Lung (tissue), 12 donors: ENCODE measurements around the gene B4GALT5. TPM values are rescaled to one million over a fixed set of nuclear protein-coding genes. Genes with fewer than 3 reads are reported as not detected.

Experiments used
- ATAC-seq: fragments of 200-7000 bp; cut with Tn5 transposase; one replicate; pipeline ENCODE4 v1.9.1; 2020; ENCODE audit warnings: moderate number of reproducible peaks; ENCODE audit not compliant: insufficient read depth, low FRiP score
- DNase-seq, 3 donors: peaks; one replicate each; pipeline ENCODE4 v3.0.0-alpha.2; 2013 to 2017
- H3K27ac ChIP-seq, 2 donors: one replicate each; pipeline ENCODE4 v1.5.1; 2013; ENCODE audit warnings: mild to moderate bottlenecking in 2 of 2, moderate library complexity in 2 of 2, control low read depth in 1 of 2, inconsistent platforms in 1 of 2, low read depth in 1 of 2, low read length in 1 of 2
- H3K27me3 ChIP-seq, 3 donors: one replicate each; pipeline ENCODE4 v1.5.1; 2013; ENCODE audit warnings: low read length in 2 of 3; ENCODE audit not compliant: control insufficient read depth in 3 of 3, insufficient read depth in 3 of 3
- H3K36me3 ChIP-seq, 4 donors: one replicate each; pipeline ENCODE4 v1.5.1; 2013; ENCODE audit warnings: low read length in 4 of 4, mild to moderate bottlenecking in 1 of 4, moderate library complexity in 1 of 4; ENCODE audit not compliant: control insufficient read depth in 4 of 4, insufficient read depth in 4 of 4
- H3K4me1 ChIP-seq, 5 donors: one replicate each; pipeline ENCODE4 v1.5.1; 2013; ENCODE audit warnings: low read length in 5 of 5, mild to moderate bottlenecking in 2 of 5, moderate library complexity in 1 of 5; ENCODE audit not compliant: control insufficient read depth in 5 of 5, insufficient read depth in 5 of 5
- H3K4me3 ChIP-seq: one replicate; pipeline ENCODE4 v1.5.1; 2013; ENCODE audit warnings: mild to moderate bottlenecking, control low read depth, moderate library complexity
- H3K9ac ChIP-seq, 2 donors: one replicate each; pipeline ENCODE4 v1.5.1; 2013; ENCODE audit warnings: low read length in 2 of 2, control low read depth in 1 of 2; ENCODE audit not compliant: insufficient read depth in 1 of 2
- H3K9me3 ChIP-seq, 4 donors: one replicate each; pipeline ENCODE4 v1.5.1; 2013; ENCODE audit warnings: low read length in 3 of 4, mild to moderate bottlenecking in 1 of 4, moderate library complexity in 1 of 4; ENCODE audit not compliant: control insufficient read depth in 4 of 4, insufficient read depth in 3 of 4
- WGBS, 2 donors: extraction: QIAGEN DNeasy Blood & Tissue Kit; methylation state at CpG; one replicate each; pipeline ENCODE4 v1.1.7; 2013; 5-methylcytosine and 5-hydroxymethylcytosine counted together
- polyA plus RNA-seq, 2 donors: library from polyadenylated mRNA; stranded (reverse); fragments of 200-250 nt; gene quantifications; one replicate each; pipeline ENCODE4 v1.2.1, GENCODE V29; 2013
- total RNA-seq, 2 donors: library from RNA; depleted of rRNA in 1 of 2; stranded (reverse); fragments of >200 nt in 1 of 2; gene quantifications; one replicate each; pipeline ENCODE4 v1.2.1, GENCODE V29; 2014 to 2021
- TF ChIP-seq, protein P1 (sequence below): IDR thresholded peaks from 2 replicates; pipeline ENCODE4 v1.5.1; 2012; ENCODE audit warnings: mild to moderate bottlenecking; ENCODE audit errors: control extremely low read depth, extremely low read depth
- donor health status: control.
- donor health status: control.
- donor health status: Bipolar disorder and iron deficiency.
- donor health status: healthy.
- donor health status: DM: yes; HTN: yes; CAD: no.

The B4GALT5 gene
- total and polyA plus RNA-seq, 4 donors: 13.9 to 56.7 (median 41.9) TPM

DNA sequence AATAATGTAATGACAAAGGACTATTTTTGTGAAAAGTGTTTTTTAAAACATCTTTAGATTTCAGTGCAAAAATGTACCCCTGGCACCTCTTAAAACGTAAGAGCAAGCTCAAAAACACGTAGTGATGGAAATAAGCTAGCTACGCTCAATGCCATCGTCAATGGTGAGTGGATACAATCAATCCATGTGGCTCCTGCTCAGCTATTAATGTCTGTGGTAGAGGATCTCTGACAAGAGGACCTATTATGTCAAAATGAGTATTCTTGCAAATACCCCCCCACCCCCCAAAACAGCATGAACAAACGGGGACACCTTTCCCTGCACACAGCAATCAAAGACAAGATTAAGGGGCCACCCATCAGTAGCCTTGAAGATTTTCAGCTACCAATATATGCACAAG is 80.7 kb downstream of the B4GALT5 start:
- peaks cover 9 to 24% (median 17%) of the 10 kb centered on the region in 4 donors for H3K36me3 ChIP-seq
- 93 to 94% methylated on average over 5 of the region's 5 CpGs for WGBS, 2 donors
- no peak for ATAC-seq

DNA sequence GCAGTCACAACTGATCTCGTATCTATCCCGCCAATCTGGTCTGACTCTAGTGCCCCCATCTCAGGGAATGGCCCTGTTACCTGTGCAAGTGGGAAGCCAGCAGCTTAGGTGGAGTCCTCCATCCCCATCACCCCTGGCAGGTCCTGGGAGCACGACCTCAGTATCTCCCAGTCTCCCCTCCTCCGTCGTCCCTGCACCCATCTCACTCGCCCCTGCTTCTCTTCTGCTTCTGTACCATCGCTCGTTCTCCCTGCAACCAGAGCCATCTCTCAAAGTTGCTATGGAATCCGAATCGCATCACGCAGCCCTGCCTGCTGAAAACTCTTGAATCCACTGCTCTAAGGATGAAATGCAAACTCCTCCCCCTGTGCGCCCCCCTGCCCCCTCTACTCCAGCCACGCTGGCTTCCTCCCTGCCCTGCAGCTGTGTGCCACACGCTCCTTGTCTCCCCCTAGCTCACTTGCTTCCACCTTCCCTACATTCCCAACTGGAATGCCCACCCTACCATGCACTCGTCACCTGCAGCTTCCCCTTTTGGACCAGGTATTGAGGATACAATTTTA is 81.7 kb downstream of the B4GALT5 start:
- DNase-seq: peak in 1 of 3 donors; percentile 16
- Histone ChIP-seq H3K4me1 (peaks cover 0 to 37% (median 18%) of the 10 kb centered on the region in 5 donors), H3K36me3 (peaks cover 4 to 24% (median 15%) of the 10 kb centered on the region in 4 donors), H3K27ac (peak overlapping the region in 1 of 2 donors; percentile 75), H3K27me3 (no peaks in the 10 kb centered on the region), H3K4me3 (no peak overlapping the region), H3K9ac (no peak overlapping the region), H3K9me3 (peaks cover 0 to 4% (median 0%) of the 10 kb centered on the region in 4 donors)
- no peak for ATAC-seq
- WGBS, 2 donors: 85 to 91% methylated on average over 15 of the region's 15 CpGs
- TF ChIP-seq, protein P1, sequence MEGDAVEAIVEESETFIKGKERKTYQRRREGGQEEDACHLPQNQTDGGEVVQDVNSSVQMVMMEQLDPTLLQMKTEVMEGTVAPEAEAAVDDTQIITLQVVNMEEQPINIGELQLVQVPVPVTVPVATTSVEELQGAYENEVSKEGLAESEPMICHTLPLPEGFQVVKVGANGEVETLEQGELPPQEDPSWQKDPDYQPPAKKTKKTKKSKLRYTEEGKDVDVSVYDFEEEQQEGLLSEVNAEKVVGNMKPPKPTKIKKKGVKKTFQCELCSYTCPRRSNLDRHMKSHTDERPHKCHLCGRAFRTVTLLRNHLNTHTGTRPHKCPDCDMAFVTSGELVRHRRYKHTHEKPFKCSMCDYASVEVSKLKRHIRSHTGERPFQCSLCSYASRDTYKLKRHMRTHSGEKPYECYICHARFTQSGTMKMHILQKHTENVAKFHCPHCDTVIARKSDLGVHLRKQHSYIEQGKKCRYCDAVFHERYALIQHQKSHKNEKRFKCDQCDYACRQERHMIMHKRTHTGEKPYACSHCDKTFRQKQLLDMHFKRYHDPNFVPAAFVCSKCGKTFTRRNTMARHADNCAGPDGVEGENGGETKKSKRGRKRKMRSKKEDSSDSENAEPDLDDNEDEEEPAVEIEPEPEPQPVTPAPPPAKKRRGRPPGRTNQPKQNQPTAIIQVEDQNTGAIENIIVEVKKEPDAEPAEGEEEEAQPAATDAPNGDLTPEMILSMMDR: no peak

More for the DNA sequence above, 80.7 kb downstream of the B4GALT5 start:
- no peaks in the 10 kb centered on the region for H3K27me3 ChIP-seq
- TF ChIP-seq, protein P1: no peak
- H3K4me3 ChIP-seq: no peak overlapping the region
- DNase-seq: no peak
- peaks cover 0 to 42% (median 20%) of the 10 kb centered on the region in 5 donors for H3K4me1 ChIP-seq
- H3K9me3 ChIP-seq: peaks cover 0 to 4% (median 0%) of the 10 kb centered on the region in 4 donors
- no peak overlapping the region for H3K27ac ChIP-seq
- H3K9ac ChIP-seq: no peak overlapping the region

DNA sequence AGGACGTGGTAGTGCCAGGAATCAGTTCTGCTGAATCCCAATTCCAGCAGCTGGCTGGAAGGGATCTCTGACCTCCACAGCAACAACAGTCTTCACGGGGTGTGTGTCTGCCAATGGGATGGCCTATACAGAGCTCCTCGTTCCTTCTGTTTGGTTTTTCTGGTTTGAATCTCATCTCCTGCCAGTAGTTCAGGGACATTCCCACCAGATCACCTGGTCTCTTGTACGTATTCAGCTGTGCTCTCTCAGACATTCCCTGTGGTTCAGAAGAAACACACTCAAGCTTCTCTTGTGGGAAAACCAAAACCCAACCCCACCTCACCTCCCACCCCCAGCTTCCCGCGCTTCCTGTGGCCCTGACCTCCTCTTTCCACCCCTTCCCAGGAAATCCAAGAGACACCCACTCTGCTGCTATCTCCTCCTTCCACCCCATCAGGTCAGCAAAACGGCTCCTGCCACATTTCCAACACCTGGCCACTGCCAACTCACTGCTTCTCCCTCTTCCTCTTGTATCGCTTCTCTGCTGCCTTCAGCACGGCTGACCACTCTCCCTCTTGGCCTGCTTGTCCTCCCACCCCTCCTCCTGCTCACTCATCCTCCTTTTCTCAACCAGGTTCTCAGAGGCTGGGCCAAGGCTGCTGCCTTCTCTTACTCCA is 82.5 kb downstream of the B4GALT5 start:
- TF ChIP-seq, protein P1: no peak
- Histone ChIP-seq H3K4me1 (peaks cover 0 to 34% (median 11%) of the 10 kb centered on the region in 5 donors), H3K9ac (no peak overlapping the region), H3K36me3 (peaks cover 4 to 17% (median 11%) of the 10 kb centered on the region in 4 donors), H3K27ac (peak overlapping the region in 1 of 2 donors; percentile 75), H3K4me3 (no peak overlapping the region), H3K9me3 (peaks cover 0 to 4% (median 0%) of the 10 kb centered on the region in 4 donors), H3K27me3 (no peaks in the 10 kb centered on the region)
- WGBS, 2 donors: 45 to 69% methylated on average over 9 of the region's 9 CpGs
- ATAC-seq (peak; percentile 17), DNase-seq (peak; percentile 78 to 88 (median 79))
